SU-DHL-6 (cell line): ENCODE results near the gene SIK3.

Experiments used
- H2AFZ ChIP-seq: fragments of 200-600 bp; sonication (generic); 2 replicates; pipeline ENCODE4 v1.6.1; 2014; ENCODE audit warnings: low read depth, mild to moderate bottlenecking, moderate library complexity, mixed read lengths, antibody characterized with exemption, low read length; ENCODE audit not compliant: severe bottlenecking
- H3F3A ChIP-seq: fragments of 200-600 bp; shearing (Covaris generic); 2 replicates; pipeline ENCODE4 v1.6.0; 2016; ENCODE audit warnings: antibody characterized with exemption, mild to moderate bottlenecking; ENCODE audit not compliant: insufficient read depth
- H3K27ac ChIP-seq: fragments of 200-600 bp; sonication (generic); 2 replicates; pipeline ENCODE4 v1.5.1; 2016; ENCODE audit warnings: low read depth, mild to moderate bottlenecking, low read length, moderate library complexity, mixed read lengths
- H3K27me3 ChIP-seq: fragments of 200-600 bp; sonication (generic), shearing (Covaris generic); 2 replicates; pipeline ENCODE4 v1.6.0; 2014; ENCODE audit warnings: mild to moderate bottlenecking, low read length
- H3K36me3 ChIP-seq: fragments of 200-600 bp; sonication (generic); 2 replicates; pipeline ENCODE4 v1.6.1; 2014; ENCODE audit warnings: mild to moderate bottlenecking, low read length, mixed read lengths
- H3K4me2 ChIP-seq: fragments of 300-600, 200-600 bp; shearing (Covaris generic), sonication (generic); 2 replicates; pipeline ENCODE4 v1.6.0; 2014; ENCODE audit warnings: low read length, low read depth, mild to moderate bottlenecking; ENCODE audit not compliant: poor library complexity, severe bottlenecking
- H3K4me3 ChIP-seq: fragments of 200-600 bp; sonication (generic); 2 replicates; pipeline ENCODE4 v1.5.1; 2014; ENCODE audit warnings: antibody characterized with exemption, low read length, mild to moderate bottlenecking, mixed read lengths; ENCODE audit not compliant: insufficient read depth, poor library complexity, severe bottlenecking
- H3K79me2 ChIP-seq: fragments of 200-600 bp; sonication (generic); 2 replicates; pipeline ENCODE4 v1.6.1; 2014; ENCODE audit warnings: mild to moderate bottlenecking, low read length, moderate library complexity; ENCODE audit not compliant: insufficient read depth
- H3K9ac ChIP-seq: fragments of 200-600 bp; sonication (generic); 2 replicates; pipeline ENCODE4 v1.7.0; 2014; ENCODE audit warnings: mild to moderate bottlenecking, low read length
- H3K9me2 ChIP-seq: fragments of 200-600 bp; sonication (generic); replicated peaks from 2 replicates; pipeline ENCODE4 v1.6.1; 2014; ENCODE audit warnings: low read length; ENCODE audit not compliant: insufficient read depth
- H3K9me3 ChIP-seq: fragments of 200-600 bp; sonication (generic); 2 replicates; pipeline ENCODE4 v1.6.1; 2014; ENCODE audit warnings: low read length, mixed read lengths; ENCODE audit not compliant: insufficient read depth
- H4K20me1 ChIP-seq: fragments of 200-600 bp; sonication (generic); 2 replicates; pipeline ENCODE4 v1.6.1; 2014; ENCODE audit warnings: low read depth, mild to moderate bottlenecking, antibody characterized with exemption, low read length, moderate library complexity, mixed read lengths
- CTCF ChIP-seq: fragments of 200-600 bp; sonication (generic); IDR thresholded peaks from one replicate; pipeline ENCODE4 v1.5.1; 2017; ENCODE audit warnings: antibody characterized with exemption, mild to moderate bottlenecking, low read length, moderate library complexity; ENCODE audit not compliant: insufficient read depth, poor library complexity, severe bottlenecking
- EZH2phosphoT487 ChIP-seq: fragments of 200-600 bp; sonication (generic), shearing (Covaris generic); conservative IDR thresholded peaks from 2 replicates; pipeline ENCODE4 v1.6.1; 2018; ENCODE audit warnings: mild to moderate bottlenecking, antibody characterized with exemption, low read length, moderate library complexity, mixed read lengths

The SIK3 gene

GRCh38 chr11:117099696-117100095, 1.5 kb upstream of the SIK3 start:
- H3K4me3 ChIP-seq: no peak overlapping the region
- H4K20me1 ChIP-seq: peaks cover 5% of the 10 kb centered on the region; the same call in 1 of the 2 replicates
- no peaks in the 10 kb centered on the region for H3K36me3 ChIP-seq
- H3K9me2 ChIP-seq: no peaks in the 10 kb centered on the region
- no peak overlapping the region for H3K4me2 ChIP-seq
- no peaks in the 10 kb centered on the region for H3K27me3 ChIP-seq
- TF ChIP-seq EZH2phosphoT487 (no peak), CTCF (no peak)
- H2AFZ ChIP-seq: no peak overlapping the region
- peaks cover 32% of the 10 kb centered on the region for H3K79me2 ChIP-seq
- H3K9ac ChIP-seq: no peak overlapping the region
- H3K27ac ChIP-seq: no peak overlapping the region
- no peaks in the 10 kb centered on the region for H3K9me3 ChIP-seq
- peaks cover 7% of the 10 kb centered on the region for H3F3A ChIP-seq

GRCh38 chr11:117097389-117098268, 599 bp downstream of the SIK3 start:
- TF ChIP-seq EZH2phosphoT487 (no peak), CTCF (no peak)
- Histone ChIP-seq H3K9me3 (no peaks in the 10 kb centered on the region), H3K79me2 (peaks cover 53% of the 10 kb centered on the region), H2AFZ (no peak overlapping the region), H4K20me1 (peaks cover 5% of the 10 kb centered on the region; the same call in 1 of the 2 replicates), H3K27me3 (no peaks in the 10 kb centered on the region), H3K36me3 (no peaks in the 10 kb centered on the region), H3F3A (peaks cover 7% of the 10 kb centered on the region), H3K9me2 (no peaks in the 10 kb centered on the region), H3K9ac (peak overlapping the region; percentile 74), H3K27ac (no peak overlapping the region), H3K4me3 (peak overlapping the region; percentile 84), H3K4me2 (peak overlapping the region; percentile 73)

- peak overlapping the region; percentile 84 for H3K4me3 ChIP-seq
- no peaks in the 10 kb centered on the region for H3K9me2 ChIP-seq
- peaks cover 5% of the 10 kb centered on the region; the same call in 1 of the 2 replicates for H4K20me1 ChIP-seq
- TF ChIP-seq CTCF: no peak
- no peak for TF ChIP-seq EZH2phosphoT487
- H3K36me3 ChIP-seq: no peaks in the 10 kb centered on the region
- H3K4me2 ChIP-seq: peak overlapping the region; percentile 73
- peak overlapping the region; percentile 13; the same call in 1 of the 2 replicates for H3K27ac ChIP-seq
- peaks cover 7% of the 10 kb centered on the region for H3F3A ChIP-seq
- H3K79me2 ChIP-seq: peaks cover 59% of the 10 kb centered on the region
- no peak overlapping the region for H2AFZ ChIP-seq
- H3K27me3 ChIP-seq: no peaks in the 10 kb centered on the region
- peak overlapping the region; percentile 74 for H3K9ac ChIP-seq
- H3K9me3 ChIP-seq: no peaks in the 10 kb centered on the region
Measured at GRCh38 chr11:117097014-117097388, 1.2 kb downstream of the SIK3 start.
